ENCODE measurements around the gene KIF26B.

DNA sequence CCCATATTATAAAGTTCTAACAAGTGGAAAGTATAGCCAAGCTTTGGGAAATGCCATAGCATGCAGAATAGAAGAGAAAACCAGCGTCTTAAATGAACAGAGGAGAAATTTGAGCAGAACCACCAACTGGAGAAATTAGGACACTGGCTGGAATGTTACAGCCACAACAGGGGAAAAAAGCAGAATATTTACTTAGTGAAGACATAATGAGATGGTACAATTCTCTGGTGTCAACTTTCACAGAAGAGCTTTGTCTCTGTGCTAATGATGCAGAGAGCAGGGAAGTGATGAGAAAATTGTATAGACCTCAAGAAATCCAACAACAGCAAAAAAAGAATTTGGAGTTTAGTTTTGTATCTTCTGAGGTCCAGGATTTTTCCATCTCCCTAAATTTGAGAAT lies 249.7 kb downstream of the KIF26B start:
- TF ChIP-seq EZH2phosphoT487 (IDR thresholded peaks at IDR 0.05; ENCODE audit: low read depth), result no peak
- TF ChIP-seq, protein P1, sequence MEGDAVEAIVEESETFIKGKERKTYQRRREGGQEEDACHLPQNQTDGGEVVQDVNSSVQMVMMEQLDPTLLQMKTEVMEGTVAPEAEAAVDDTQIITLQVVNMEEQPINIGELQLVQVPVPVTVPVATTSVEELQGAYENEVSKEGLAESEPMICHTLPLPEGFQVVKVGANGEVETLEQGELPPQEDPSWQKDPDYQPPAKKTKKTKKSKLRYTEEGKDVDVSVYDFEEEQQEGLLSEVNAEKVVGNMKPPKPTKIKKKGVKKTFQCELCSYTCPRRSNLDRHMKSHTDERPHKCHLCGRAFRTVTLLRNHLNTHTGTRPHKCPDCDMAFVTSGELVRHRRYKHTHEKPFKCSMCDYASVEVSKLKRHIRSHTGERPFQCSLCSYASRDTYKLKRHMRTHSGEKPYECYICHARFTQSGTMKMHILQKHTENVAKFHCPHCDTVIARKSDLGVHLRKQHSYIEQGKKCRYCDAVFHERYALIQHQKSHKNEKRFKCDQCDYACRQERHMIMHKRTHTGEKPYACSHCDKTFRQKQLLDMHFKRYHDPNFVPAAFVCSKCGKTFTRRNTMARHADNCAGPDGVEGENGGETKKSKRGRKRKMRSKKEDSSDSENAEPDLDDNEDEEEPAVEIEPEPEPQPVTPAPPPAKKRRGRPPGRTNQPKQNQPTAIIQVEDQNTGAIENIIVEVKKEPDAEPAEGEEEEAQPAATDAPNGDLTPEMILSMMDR (IDR thresholded peaks at IDR 0.05; ENCODE audit: low read depth, low read length), result no peak

Measured in OCI-LY3 (cell line).